ENCODE measurements around the gene POLR3B.
"Not testable (repeated sequence)": the region's sequence is repeated elsewhere in the genome, so short reads cannot be mapped to it uniquely, and the experiment has no call there.

POLR3B gene

DNA sequence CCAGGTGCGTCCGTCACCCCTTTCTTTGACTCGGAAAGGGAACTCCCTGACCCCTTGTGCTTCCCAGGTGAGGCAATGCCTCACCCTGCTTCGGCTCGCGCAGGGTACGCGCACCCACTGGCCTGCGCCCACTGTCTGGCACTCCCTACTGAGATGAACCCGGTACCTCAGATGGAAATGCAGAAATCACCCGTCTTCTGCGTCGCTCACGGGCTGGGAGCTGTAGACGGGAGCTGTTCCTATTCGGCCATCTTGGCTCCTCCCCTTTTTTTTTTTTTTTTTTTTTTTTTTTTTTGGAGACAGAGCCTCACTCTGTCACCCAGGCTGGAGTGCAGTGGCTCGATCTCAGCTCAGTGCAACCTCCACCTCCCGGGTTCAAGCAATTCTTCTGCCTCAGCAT, 120.1 kb downstream of the POLR3B start:
- DNase-seq = not testable (repeated sequence)

DNA sequence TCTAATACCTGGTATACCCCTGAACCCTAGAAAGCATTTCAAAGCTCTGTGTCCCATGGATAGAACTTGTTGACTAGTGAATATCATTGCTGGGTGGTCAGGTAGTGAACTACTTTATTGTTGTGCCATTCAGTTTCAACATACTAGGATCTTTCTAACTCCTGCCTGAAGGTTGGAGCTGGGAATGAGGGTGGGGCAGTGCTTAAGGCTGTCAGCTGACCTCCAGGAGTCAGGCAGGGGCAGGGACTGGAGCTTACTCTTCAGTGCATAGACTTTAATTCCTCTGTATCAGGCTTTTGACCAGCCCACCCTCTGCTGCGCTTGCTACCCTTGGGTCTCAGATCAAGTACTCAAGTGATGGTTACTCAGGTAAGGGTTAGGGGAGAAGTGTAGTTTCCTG, 122.7 kb downstream of the POLR3B start:
- no peak for DNase-seq

DNA sequence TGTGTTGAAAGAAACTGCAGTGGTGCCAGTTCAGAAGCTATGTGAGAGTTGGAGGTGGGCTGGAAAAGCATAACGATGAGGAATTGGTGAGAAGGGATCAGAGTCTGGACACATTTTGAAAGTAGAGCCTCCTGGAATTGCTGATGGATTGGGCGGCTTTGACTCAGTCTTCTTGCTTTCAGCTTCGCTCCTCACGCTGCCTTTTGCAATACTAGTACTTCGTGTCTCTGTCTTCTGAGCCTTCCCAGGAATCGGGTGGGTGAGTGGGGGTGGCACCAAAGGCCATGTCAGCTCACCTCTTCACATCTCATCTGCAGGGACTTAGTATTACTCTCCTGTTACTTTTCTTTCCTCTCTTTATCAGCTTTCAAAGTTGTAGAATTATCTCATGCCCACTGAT, 123.7 kb downstream of the POLR3B start:
- DNase-seq = no peak

DNA sequence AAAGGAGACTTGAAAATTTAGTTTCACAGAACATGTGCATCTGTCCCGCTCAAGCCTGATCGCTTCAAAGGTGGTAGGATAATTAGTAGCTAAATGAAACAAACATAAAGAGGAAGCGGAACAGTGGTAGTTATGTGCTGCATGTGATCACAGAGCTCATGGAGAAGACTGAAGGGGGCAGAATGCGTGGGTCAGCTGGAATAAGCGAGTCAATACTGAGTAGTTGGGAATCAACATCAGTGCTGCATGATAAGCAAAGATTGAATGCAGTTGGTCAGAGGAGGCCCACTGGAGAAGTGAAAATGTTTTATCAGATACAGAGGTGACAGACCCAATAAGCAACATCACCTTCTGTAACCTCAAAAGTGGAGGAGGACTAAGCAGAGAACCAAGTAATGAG, 130.1 kb downstream of the POLR3B start:
- DNase-seq = no peak

DNA sequence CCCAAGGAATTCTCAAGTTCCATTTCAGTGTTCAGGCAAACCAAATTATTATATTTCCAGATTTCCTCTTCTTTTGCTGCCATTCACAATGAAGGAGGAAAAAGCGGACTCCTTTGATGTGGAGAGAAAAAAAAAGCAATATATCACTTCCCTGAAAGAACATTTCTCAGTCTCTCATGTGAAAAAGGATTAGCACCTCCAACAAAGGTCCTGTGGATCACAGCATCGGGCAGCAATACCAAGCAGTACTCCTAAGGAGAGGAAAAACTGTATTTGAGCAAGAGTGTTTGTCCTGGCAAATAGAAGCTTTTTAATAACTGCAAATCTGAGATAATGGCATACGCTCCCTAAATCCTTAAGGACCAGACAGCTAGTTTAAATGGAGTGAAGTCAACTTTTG, 131.3 kb downstream of the POLR3B start:
- DNase-seq = no peak

DNA sequence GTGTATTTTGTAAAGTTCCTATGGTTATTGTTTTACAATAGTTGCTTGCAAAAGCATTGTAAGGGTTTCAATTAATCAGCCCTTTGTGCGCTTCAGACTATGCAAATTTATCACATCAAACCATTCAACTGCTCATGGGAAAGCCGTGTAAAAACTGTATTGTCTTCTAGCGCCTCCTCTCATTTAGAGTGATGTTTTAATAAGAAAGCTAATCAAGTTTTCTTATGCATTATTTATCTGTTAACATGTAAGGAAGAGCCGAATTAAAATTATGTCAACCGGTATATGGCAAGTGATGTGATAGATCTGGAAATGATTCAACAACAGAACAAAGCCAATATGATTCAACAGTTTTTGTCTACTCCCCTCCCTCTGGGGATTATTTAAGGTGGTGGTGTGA, 132.7 kb downstream of the POLR3B start:
- DNase-seq = no peak

GRCh38 chr12:106492857-106493256, 135.3 kb downstream of the POLR3B start:
- DNase-seq = no peak

- no peak for DNase-seq
These were observed 136.0 kb downstream of the POLR3B start for GRCh38 chr12:106493531-106493930.

DNA sequence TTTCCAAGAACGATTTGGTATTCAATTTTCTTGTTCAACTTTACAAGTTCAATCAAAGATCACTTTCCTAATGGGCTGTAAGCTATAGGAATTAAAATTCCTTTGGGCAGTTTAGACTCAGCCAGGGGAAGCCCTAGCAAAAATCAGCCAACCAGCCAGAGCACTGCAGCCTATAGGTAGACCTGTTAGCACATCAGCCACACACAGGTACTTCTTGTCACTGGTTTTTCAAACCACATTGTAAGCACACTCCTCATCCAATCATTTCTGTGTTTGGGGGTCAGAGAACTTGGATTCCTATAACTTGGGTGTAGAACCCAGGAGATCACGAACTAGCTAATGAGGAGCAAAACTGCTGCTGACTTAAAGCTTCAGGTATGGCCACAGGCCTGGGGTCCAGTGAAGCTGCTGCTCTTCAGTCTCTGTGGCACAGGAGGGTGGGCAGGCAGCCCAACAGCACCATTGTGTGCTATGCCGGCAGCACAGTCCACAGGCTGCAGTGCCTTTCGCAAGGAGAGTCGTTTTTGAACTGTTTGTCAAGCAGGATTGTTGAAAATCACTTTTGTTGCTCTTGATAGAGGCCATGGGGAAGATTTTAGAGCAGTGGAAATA, 137.9 kb downstream of the POLR3B start:
- DNase-seq = no peak

DNA sequence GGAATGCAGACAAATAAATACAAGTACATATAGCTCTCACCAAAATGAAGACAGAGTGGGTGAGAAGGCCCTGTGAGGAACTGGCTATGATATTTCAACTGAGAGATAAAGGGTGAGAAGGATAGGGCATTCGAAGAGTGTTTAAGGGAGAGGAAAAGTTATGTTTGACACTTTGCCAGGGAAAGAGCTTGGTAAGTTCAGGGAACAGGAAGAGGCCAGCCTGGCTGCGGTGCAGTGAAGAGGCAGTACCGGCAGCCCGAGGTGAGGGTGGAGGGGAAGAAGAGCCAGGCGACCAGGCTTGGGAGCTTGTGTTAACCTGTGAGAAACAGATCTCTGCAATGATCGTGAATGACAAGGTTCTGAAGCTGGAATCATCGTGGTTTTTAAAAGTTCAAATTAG, 140.5 kb downstream of the POLR3B start:
- DNase-seq = no peak

DNA sequence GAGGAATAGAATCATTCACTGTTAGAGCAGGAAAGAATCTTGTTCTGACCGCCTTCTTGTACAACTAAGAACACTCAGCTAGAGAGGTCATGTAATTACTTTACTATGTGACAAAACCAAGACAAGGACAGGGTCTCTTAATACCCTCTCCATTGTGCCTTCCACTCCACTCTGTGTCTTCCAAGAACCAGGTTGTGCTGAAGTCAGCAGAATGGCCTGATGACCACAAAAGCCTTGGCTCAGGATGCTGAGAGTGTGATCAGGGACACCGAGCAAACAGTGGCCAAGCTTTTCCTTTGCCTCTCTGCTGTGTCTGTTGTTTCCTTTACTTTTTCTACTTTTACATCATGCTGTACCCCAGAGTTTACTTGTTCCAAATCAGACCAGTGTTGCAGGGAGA, 142.1 kb downstream of the POLR3B start:
- no peak for DNase-seq

GRCh38 chr12:106506691-106507090, 149.1 kb downstream of the POLR3B start:
- DNase-seq = no peak

- no peak for DNase-seq
These were observed 151.4 kb downstream of the POLR3B start for GRCh38 chr12:106508966-106509365.

GRCh38 chr12:106511365-106511764, 153.8 kb downstream of the POLR3B start:
- DNase-seq = no peak

- DNase-seq = no peak
These were observed 159.8 kb downstream of the POLR3B start for GRCh38 chr12:106517314-106517713.

GRCh38 chr12:106519607-106520021, 162.1 kb downstream of the POLR3B start:
- no peak for DNase-seq

DNA sequence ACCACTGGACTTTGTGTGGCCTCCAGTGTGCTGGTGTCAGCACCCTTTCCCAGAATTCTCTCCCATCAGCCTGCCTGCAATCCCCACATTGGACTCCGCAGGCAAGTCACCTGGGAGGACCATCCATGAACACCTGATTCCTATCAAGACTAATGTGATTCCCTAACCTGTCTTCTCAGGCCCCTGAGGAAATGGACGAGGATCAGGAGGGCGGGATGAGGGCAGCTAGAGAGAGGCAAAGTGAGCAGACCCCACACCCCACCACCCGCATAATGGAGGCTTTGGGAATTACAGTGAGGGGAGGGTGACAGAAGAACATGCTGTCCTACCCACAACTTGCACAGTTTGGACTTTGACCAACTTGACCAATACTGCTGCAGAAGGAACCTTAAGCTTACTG, 164.4 kb downstream of the POLR3B start:
- DNase-seq = no peak

GRCh38 chr12:106522708-106523107, 165.2 kb downstream of the POLR3B start:
- DNase-seq = no peak

GRCh38 chr12:106527356-106527755, 169.8 kb downstream of the POLR3B start:
- no peak for DNase-seq

DNA sequence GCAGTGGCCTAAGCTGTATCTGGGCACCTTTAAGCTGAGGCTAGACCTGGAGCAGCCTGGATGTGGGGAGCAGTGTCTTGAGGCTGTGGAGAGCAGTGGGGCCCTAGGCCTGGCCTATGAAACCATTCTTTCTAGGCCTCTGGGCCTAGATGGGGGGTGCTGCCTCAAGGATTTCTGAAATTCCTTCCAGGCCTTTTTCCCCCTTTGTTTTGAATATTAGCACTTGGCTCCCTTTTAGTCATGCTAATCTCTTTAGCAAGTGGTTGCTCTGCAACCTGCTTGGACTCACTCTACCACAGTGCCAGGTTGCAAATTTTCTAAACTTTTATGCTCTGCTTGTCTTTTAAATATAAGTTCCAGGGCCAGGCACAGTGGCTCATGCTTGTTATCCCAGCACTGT, 183.7 kb downstream of the POLR3B start:
- no peak for DNase-seq

- no peak for DNase-seq
These were observed 193.9 kb downstream of the POLR3B start for GRCh38 chr12:106551410-106551809.

- no peak for DNase-seq
These were observed 194.7 kb downstream of the POLR3B start for GRCh38 chr12:106552228-106552627.

Measured in NCI-H2029 treated with DMSO at 0.1 percent for 48 hours (cell line).